ENCODE measurements around the gene ANKRD44. TPM values are rescaled to one million over a fixed set of nuclear protein-coding genes. Genes with fewer than 3 reads are reported as not detected.

Gene ANKRD44
- total RNA-seq, 2 experiments from 2014 or later, result 188 to 224 TPM

DNA sequence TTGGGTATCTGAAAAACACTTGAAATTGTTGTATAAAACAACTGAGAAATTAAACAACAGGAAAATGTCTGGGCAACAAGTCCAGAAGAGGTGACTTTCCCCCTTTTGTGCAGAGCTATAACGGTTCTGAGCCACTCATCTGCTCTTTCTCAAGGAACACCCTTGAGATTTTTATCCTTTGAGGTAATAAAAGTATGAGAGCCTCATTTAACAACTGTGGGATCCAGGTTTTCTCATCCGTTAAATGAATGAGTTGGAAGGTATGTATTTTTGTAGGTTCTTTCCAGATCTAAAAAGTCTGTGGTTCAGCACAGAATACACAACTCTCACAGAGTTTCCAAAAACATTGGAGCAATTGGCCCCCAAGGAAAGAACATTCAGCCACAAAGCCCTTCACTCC is 93.0 kb downstream of the ANKRD44 start:
- POLR2A ChIA-PET, result interaction anchor here (1.9 kb wide), 1 partner anchor 91 kb away, joined by 7 read pairs; no protein-coding TSS in a partner anchor
- DNase-seq, result no peak
- no peak overlapping the region for H3K4me3 Mint-ChIP-seq

DNA sequence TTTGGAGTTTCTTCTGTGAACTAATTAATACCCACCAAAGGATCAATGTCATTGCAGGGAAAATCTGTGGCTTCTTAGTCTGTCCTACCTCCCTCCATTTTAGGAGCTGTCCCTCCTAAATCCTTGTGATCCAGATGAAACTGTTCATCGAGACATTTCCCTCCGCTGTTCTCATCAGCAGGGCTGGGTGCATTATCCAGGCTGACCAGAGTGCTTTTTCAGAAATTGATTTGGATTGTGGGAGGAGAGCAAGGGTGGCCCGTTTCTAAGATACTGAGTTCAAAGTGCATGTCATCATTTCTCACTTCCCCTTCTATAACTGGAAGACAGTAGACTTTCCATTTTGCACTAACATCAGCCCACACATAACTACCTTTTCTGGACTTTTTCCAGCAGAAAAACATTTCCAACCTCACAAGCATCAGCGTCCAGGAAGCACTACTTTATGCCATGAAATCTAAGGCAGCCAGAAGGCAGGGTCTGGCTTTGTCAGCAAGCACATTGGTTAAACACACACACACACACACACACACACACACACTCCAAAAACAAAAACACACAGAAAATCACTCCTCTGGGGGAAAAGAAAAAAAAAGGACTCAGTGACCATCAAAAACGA is 94.1 kb downstream of the ANKRD44 start:
- no peaks in the 10 kb centered on the region for H3K27me3 Mint-ChIP-seq (ENCODE audit: low read depth)
- peaks cover 38% of the 10 kb centered on the region for H3K36me3 Mint-ChIP-seq (ENCODE audit: low read depth)
- peaks cover 86% of the 10 kb centered on the region for H3K4me1 Mint-ChIP-seq (ENCODE audit: low read depth)
- H3K9me3 Mint-ChIP-seq (ENCODE audit: insufficient read depth), result no peaks in the 10 kb centered on the region
- POLR2A ChIA-PET, result interaction anchor here (0.6 to 1.9 kb wide), 3 partner anchors 8 to 92 kb away, joined by 3 to 7 read pairs (median 6); no protein-coding TSS in a partner anchor
- DNase-seq (no peak), ATAC-seq (peak; percentile 45)
- peak overlapping the region; percentile 63 for H3K27ac Mint-ChIP-seq
- H3K4me3 Mint-ChIP-seq, result peak overlapping the region; percentile 42
- CTCF ChIA-PET, result interaction anchor here (0.8 to 1.6 kb wide), 5 partner anchors 11 to 25 kb away, joined by 3 to 5 read pairs (median 3); no protein-coding TSS in a partner anchor

More for the DNA sequence above, 93.0 kb downstream of the ANKRD44 start:
- CTCF ChIA-PET, result no interaction called here
- H3K27ac Mint-ChIP-seq, result peak overlapping the region; percentile 63
- no peaks in the 10 kb centered on the region for H3K27me3 Mint-ChIP-seq (ENCODE audit: low read depth)
- ATAC-seq, result no peak
- H3K4me1 Mint-ChIP-seq (ENCODE audit: low read depth), result peaks cover 86% of the 10 kb centered on the region
- H3K36me3 Mint-ChIP-seq (ENCODE audit: low read depth), result peaks cover 40% of the 10 kb centered on the region
- H3K9me3 Mint-ChIP-seq (ENCODE audit: insufficient read depth), result no peaks in the 10 kb centered on the region

DNA sequence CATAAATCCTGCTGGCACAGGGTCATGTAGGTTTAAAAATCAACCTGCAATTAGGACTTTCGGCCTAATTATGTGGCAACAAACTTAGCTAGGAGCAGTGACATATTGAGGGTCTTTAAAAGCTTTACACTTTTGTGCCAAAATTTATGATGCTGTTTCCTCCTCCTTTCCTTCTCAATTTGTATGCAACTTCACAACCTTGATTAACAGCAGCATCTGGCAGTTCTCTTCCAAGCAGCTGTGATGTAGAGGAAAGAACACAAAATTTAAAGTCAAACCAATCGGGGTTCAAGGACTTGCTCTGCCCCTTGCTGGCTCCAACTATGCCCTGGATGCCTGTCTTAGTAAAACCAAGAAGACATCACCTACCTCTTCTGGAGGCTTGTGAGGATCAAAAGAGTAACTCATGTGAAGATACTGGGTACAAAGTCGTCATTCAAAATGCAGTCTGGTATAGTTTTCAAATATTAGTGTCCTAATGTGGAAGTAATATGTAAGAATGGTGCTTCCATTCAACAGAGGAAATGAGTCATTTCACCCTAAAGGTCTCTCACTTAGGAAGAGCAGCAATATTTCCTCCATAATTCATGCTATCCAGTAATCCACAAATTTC is 94.7 kb downstream of the ANKRD44 start:
- Mint-ChIP-seq H3K9me3 (ENCODE audit: insufficient read depth) (no peaks in the 10 kb centered on the region), H3K4me1 (ENCODE audit: low read depth) (peaks cover 91% of the 10 kb centered on the region), H3K36me3 (ENCODE audit: low read depth) (peaks cover 42% of the 10 kb centered on the region), H3K27me3 (ENCODE audit: low read depth) (no peaks in the 10 kb centered on the region), H3K27ac (peak overlapping the region; percentile 63), H3K4me3 (peak overlapping the region; percentile 13)
- ChIA-PET POLR2A (interaction anchor here (1.2 to 1.9 kb wide), 2 partner anchors 9 to 92 kb away, joined by 6 to 7 read pairs; no protein-coding TSS in a partner anchor), CTCF (interaction anchor here (1.5 to 1.6 kb wide), 3 partner anchors 10 to 22 kb away, joined by 3 to 5 read pairs (median 4); no protein-coding TSS in a partner anchor)
- DNase-seq, result no peak
- peak; percentile 35 for ATAC-seq

DNA sequence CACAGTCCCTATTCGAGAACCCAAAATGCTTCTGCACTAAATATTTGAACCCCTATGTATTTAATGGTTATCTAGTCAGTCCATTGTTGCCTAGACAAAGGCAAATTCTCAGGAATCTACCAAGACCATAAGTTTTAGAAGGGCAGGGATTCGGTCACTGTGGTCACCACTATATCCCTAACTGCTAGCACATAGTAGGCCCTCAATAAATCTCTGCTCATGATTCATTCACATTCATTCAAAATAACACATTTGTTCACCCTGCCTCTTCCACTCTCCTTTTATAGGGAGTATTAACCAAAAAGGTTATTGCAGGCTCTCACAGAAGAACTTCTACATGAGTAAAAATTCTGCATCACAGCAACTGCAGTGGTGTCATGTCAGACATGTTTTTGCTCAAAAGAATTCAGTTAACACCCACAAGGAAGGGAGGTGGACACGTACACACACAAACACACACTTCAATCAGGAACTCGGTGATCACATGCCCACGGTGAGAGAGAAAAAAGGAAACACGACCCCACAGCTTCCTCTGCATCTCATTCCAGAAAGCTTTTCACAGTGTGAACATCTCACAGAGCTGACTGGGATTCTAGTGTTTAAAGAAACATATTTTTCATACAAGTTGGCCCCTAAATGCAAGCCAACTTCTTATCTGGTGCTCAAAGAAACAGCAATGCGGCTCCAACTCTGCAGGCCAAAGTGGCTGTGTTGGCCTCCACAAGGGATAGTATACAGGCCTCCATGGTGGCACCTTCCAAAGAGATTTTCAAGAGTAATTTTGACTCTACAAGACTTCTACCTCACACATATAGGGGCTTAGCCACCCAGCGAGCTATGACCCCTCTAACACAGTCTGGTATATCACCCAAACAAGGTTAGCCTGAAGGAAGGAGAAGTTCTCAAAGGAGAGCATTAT is 98.0 kb downstream of the ANKRD44 start:
- DNase-seq (peak; percentile 51), ATAC-seq (peak; percentile 5)
- Mint-ChIP-seq H3K27me3 (ENCODE audit: low read depth) (no peaks in the 10 kb centered on the region), H3K36me3 (ENCODE audit: low read depth) (peaks cover 45% of the 10 kb centered on the region), H3K9me3 (ENCODE audit: insufficient read depth) (no peaks in the 10 kb centered on the region), H3K4me3 (peak overlapping the region; percentile 58), H3K4me1 (ENCODE audit: low read depth) (peaks cover 98% of the 10 kb centered on the region), H3K27ac (peak overlapping the region; percentile 87)
- ChIA-PET CTCF (interaction anchor here (0.7 to 9.7 kb wide), 9 partner anchors 13 to 95 kb away, joined by 3 to 79 read pairs (median 5); no protein-coding TSS in a partner anchor), POLR2A (interaction anchor here (0.9 to 3.3 kb wide), 5 partner anchors 14 to 96 kb away, joined by 3 to 22 read pairs (median 8); no protein-coding TSS in a partner anchor)

DNA sequence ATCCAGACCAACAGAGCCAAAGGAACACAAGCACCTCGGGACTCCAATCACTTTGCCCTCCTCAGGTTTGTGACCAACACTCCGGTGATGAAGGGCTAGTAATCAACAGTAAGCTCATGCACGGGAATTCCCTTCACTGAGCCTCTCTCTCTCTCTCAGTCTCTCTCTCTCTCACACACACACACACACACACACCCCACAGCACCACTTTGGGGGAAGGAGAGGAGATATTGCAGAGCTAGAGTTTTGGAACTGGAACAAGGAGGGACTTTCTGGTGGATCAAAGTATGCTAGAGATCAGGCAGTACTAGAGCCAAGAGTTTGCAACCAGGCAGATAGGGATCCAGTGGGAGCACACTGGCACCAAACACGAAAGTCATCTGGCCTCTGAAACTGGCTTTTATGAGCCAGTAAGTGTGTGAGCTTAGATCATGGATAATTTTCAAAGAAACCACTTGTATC is 98.7 kb downstream of the ANKRD44 start:
- H3K27me3 Mint-ChIP-seq (ENCODE audit: low read depth), result no peaks in the 10 kb centered on the region
- POLR2A ChIA-PET, result interaction anchor here (0.6 to 3.3 kb wide), 6 partner anchors 13 to 97 kb away, joined by 3 to 22 read pairs (median 6); no protein-coding TSS in a partner anchor
- peaks cover 98% of the 10 kb centered on the region for H3K4me1 Mint-ChIP-seq (ENCODE audit: low read depth)
- DNase-seq (no peak), ATAC-seq (no peak)
- no peaks in the 10 kb centered on the region for H3K9me3 Mint-ChIP-seq (ENCODE audit: insufficient read depth)
- CTCF ChIA-PET, result interaction anchor here (0.7 to 9.7 kb wide), 5 partner anchors 14 to 96 kb away, joined by 3 to 79 read pairs (median 6); no protein-coding TSS in a partner anchor
- H3K4me3 Mint-ChIP-seq, result peak overlapping the region; percentile 47
- H3K36me3 Mint-ChIP-seq (ENCODE audit: low read depth), result peaks cover 49% of the 10 kb centered on the region
- peak overlapping the region; percentile 87 for H3K27ac Mint-ChIP-seq

DNA sequence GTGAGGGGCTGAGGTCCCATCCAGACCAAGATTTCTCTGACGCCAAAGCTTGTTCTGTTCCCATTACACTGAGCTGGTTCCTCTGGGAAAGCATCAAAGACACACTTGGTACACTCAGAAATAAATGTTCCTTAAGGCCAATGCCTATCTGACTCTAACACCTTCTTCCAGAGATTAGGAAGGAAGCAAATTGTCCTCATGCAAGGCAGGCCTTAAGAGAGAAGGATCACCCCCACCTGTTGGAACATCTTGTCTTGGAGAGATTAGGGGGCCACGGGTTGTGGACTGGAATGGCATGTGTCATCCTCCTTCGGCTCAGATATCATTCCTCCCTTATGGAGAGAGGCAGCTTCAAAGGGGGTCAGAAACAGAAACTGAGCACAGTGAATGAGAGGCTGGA is 100.2 kb downstream of the ANKRD44 start:
- H3K4me1 Mint-ChIP-seq (ENCODE audit: low read depth), result peaks cover 98% of the 10 kb centered on the region
- no peaks in the 10 kb centered on the region for H3K9me3 Mint-ChIP-seq (ENCODE audit: insufficient read depth)
- DNase-seq, result no peak
- peaks cover 47% of the 10 kb centered on the region for H3K36me3 Mint-ChIP-seq (ENCODE audit: low read depth)
- ATAC-seq, result no peak
- CTCF ChIA-PET, result interaction anchor here (1.0 to 9.7 kb wide), 5 partner anchors 13 to 99 kb away, joined by 3 to 79 read pairs (median 4); no protein-coding TSS in a partner anchor
- POLR2A ChIA-PET, result interaction anchor here (0.6 to 7.1 kb wide), 5 partner anchors 12 to 1013 kb away, joined by 3 to 66 read pairs (median 5); partner anchors contain the start of gene ANKRD44
- H3K4me3 Mint-ChIP-seq, result peak overlapping the region; percentile 48
- H3K27ac Mint-ChIP-seq, result peak overlapping the region; percentile 87
- no peaks in the 10 kb centered on the region for H3K27me3 Mint-ChIP-seq (ENCODE audit: low read depth)

DNA sequence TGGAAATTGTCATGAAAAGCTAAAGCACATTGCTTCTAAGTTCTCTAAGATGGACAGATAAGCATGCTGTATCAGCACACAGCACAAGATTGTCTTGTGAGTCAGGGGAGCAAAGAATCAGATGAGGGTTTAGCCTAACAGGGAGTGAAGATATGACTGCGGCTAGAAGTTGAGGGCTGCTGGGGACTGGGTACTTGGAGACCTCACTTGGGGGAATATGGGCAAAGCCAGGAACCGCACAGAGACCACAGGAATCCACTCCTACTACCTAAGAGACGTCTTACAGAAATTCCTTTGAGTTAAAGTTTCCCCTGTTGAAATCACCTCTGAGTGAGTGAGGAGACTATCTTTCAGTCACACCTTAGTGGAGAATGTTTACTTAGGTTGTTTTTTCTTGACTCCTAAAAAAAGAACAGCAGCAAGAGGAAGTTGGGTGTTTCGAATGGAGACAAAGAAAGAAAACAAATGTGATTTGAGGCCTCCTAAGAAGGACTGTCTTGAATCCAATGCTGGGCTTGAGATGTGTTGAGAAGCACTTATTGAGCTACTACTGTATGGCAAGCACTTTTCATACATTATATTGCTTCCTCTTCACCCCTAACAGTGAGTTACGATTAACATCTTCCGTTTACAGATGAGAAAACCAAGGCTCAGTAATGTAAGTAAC is 100.7 kb downstream of the ANKRD44 start:
- Mint-ChIP-seq H3K4me3 (peak overlapping the region; percentile 48), H3K9me3 (ENCODE audit: insufficient read depth) (no peaks in the 10 kb centered on the region), H3K27me3 (ENCODE audit: low read depth) (no peaks in the 10 kb centered on the region), H3K4me1 (ENCODE audit: low read depth) (peaks cover 98% of the 10 kb centered on the region), H3K36me3 (ENCODE audit: low read depth) (peaks cover 47% of the 10 kb centered on the region), H3K27ac (peak overlapping the region; percentile 87)
- peak; percentile 56 for DNase-seq
- ChIA-PET POLR2A (interaction anchor here (0.6 to 7.1 kb wide), 6 partner anchors 11 to 1013 kb away, joined by 3 to 66 read pairs (median 4); partner anchors contain the start of gene ANKRD44), CTCF (interaction anchor here (1.0 to 9.7 kb wide), 7 partner anchors 12 to 100 kb away, joined by 3 to 79 read pairs (median 6); no protein-coding TSS in a partner anchor)
- peak; percentile 56 for ATAC-seq

DNA sequence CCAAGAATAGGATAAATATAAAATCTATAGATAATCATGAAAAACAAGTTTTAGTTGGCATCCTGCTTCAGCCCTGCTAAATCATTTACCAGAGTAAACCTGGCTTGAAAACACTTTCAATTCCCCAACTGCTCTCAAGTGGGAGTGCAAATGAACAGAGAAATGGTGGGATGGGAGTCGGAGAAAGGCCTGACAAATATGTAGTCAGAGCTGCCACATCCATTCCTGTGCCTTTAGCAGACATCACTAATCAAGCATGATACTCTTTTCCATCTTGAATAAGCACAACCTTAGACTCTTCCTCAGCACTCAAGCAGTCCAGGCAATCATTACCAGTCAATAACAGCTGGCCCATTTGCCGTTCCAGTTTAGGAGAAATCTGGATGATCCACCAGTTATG is 101.3 kb downstream of the ANKRD44 start:
- no peaks in the 10 kb centered on the region for H3K9me3 Mint-ChIP-seq (ENCODE audit: insufficient read depth)
- peak overlapping the region; percentile 87 for H3K27ac Mint-ChIP-seq
- DNase-seq (no peak), ATAC-seq (no peak)
- CTCF ChIA-PET, result interaction anchor here (1.2 to 9.7 kb wide), 8 partner anchors 12 to 100 kb away, joined by 4 to 79 read pairs (median 7); no protein-coding TSS in a partner anchor
- POLR2A ChIA-PET, result interaction anchor here (0.7 to 7.1 kb wide), 3 partner anchors 31 to 100 kb away, joined by 3 to 66 read pairs (median 3); partner anchors contain the start of gene ANKRD44
- H3K27me3 Mint-ChIP-seq (ENCODE audit: low read depth), result no peaks in the 10 kb centered on the region
- peaks cover 50% of the 10 kb centered on the region for H3K36me3 Mint-ChIP-seq (ENCODE audit: low read depth)
- peaks cover 98% of the 10 kb centered on the region for H3K4me1 Mint-ChIP-seq (ENCODE audit: low read depth)
- peak overlapping the region; percentile 48 for H3K4me3 Mint-ChIP-seq

DNA sequence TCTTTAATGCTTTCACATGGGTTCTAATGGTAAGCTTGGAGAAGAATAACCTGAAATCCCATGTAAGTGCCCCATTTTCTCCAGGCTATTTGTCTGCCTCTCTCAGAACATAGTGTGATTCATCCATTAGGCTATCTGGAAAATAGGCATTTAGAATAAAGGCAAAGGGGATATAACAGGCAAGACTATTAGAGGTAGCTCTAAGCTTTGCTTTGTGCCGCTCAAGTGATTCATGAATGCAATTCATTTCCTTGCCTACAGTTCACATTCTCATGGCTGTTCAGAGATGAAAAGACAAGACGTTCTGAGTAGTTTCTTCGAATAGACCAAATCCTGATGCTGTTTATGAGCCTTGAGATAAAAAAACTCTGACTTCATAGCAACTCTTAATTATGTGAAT is 101.7 kb downstream of the ANKRD44 start:
- Mint-ChIP-seq H3K4me3 (peak overlapping the region; percentile 48), H3K36me3 (ENCODE audit: low read depth) (peaks cover 50% of the 10 kb centered on the region), H3K4me1 (ENCODE audit: low read depth) (peaks cover 95% of the 10 kb centered on the region), H3K9me3 (ENCODE audit: insufficient read depth) (no peaks in the 10 kb centered on the region), H3K27me3 (ENCODE audit: low read depth) (no peaks in the 10 kb centered on the region), H3K27ac (peak overlapping the region; percentile 87)
- no peak for DNase-seq
- no peak for ATAC-seq
- POLR2A ChIA-PET, result interaction anchor here (0.6 to 7.1 kb wide), 6 partner anchors 9 to 103 kb away, joined by 3 to 66 read pairs (median 3); partner anchors contain the start of gene ANKRD44
- CTCF ChIA-PET, result interaction anchor here (1.3 to 9.7 kb wide), 7 partner anchors 11 to 99 kb away, joined by 5 to 79 read pairs (median 8); no protein-coding TSS in a partner anchor

DNA sequence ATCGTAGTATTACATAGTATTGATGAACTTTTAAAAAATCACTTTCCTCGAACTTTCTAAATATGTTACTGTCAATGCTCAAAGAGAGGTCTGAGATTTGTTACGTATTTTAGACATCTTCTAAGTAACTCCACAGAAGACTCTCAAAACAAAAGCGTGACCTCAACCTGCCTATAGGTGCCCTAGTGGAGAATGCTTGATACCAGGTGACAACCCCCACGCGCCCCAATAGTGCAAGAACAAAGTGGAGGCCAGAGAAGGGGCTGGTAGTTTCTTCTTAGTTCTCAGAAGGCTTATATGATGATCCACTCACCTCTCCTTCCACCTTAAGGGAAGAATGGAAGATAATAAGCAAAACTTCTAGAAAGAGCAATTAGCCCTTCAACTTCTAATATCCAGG is 102.6 kb downstream of the ANKRD44 start:
- H3K27ac Mint-ChIP-seq, result peak overlapping the region; percentile 95
- ATAC-seq (no peak), DNase-seq (no peak)
- no peaks in the 10 kb centered on the region for H3K27me3 Mint-ChIP-seq (ENCODE audit: low read depth)
- H3K9me3 Mint-ChIP-seq (ENCODE audit: insufficient read depth), result no peaks in the 10 kb centered on the region
- H3K4me3 Mint-ChIP-seq, result peak overlapping the region; percentile 44
- POLR2A ChIA-PET, result interaction anchor here (0.7 to 7.1 kb wide), 5 partner anchors 8 to 104 kb away, joined by 3 to 66 read pairs (median 3); partner anchors contain the start of gene ANKRD44
- peaks cover 92% of the 10 kb centered on the region for H3K4me1 Mint-ChIP-seq (ENCODE audit: low read depth)
- peaks cover 57% of the 10 kb centered on the region for H3K36me3 Mint-ChIP-seq (ENCODE audit: low read depth)
- CTCF ChIA-PET, result interaction anchor here (0.7 to 9.7 kb wide), 15 partner anchors 11 to 136 kb away, joined by 3 to 79 read pairs (median 5); no protein-coding TSS in a partner anchor

All from activated CD8-positive, alpha-beta T cell treated with anti-CD3 and anti-CD28 coated beads, Interleukin-2, amount 10 ng/mL, durations not matched to agents 7 days and 5 days (primary cell).